RCC 7860 (cell line): ENCODE measurements around the gene XYLT1.

Experiments used
- DNase-seq: peaks from one replicate; pipeline ENCODE4 v3.0.0-alpha.2; 2015; ENCODE audit warnings: low spot score
- FAIRE-seq: peaks from 2 replicates; lab custom pipeline; 2012; peaks lifted over from hg19 to GRCh38; lab: Jason Lieb, UNC

Gene XYLT1

GRCh38 chr16:17133851-17134250, 336.9 kb downstream of the XYLT1 start:
- no peak for FAIRE-seq
- no peak for DNase-seq

- FAIRE-seq, result no peak
- DNase-seq, result no peak
These were observed 339.4 kb downstream of the XYLT1 start for GRCh38 chr16:17131351-17131750.

- FAIRE-seq (no peak), DNase-seq (no peak)
These were observed 340.0 kb downstream of the XYLT1 start for GRCh38 chr16:17130733-17131132.

- no peak for DNase-seq
- no peak for FAIRE-seq
These were observed 340.8 kb downstream of the XYLT1 start for GRCh38 chr16:17129971-17130370.

GRCh38 chr16:17128791-17129190, 342.0 kb downstream of the XYLT1 start:
- DNase-seq (no peak), FAIRE-seq (no peak)

- DNase-seq (no peak), FAIRE-seq (no peak)
These were observed 344.6 kb downstream of the XYLT1 start for GRCh38 chr16:17126156-17126555.

GRCh38 chr16:17125671-17126070, 345.1 kb downstream of the XYLT1 start:
- DNase-seq (no peak), FAIRE-seq (no peak)

- DNase-seq (no peak), FAIRE-seq (no peak)
These were observed 352.7 kb downstream of the XYLT1 start for GRCh38 chr16:17117906-17118577.

GRCh38 chr16:17116595-17117322, 354.0 kb downstream of the XYLT1 start:
- DNase-seq (no peak), FAIRE-seq (no peak)

- FAIRE-seq (no peak), DNase-seq (no peak)
These were observed 361.3 kb downstream of the XYLT1 start for GRCh38 chr16:17109413-17109812.

- FAIRE-seq (no peak), DNase-seq (no peak)
These were observed 362.2 kb downstream of the XYLT1 start for GRCh38 chr16:17108596-17108995.

- no peak for FAIRE-seq
These were observed 363.3 kb downstream of the XYLT1 start for GRCh38 chr16:17107450-17107849.

GRCh38 chr16:17106243-17106791, 364.4 kb downstream of the XYLT1 start:
- FAIRE-seq (no peak), DNase-seq (no peak)

More at GRCh38 chr16:17107450-17107849, 363.3 kb downstream of the XYLT1 start:
- DNase-seq, result no peak

- DNase-seq, result no peak
- no peak for FAIRE-seq
These were observed 365.4 kb downstream of the XYLT1 start for GRCh38 chr16:17105239-17105797.

- no peak for DNase-seq
- FAIRE-seq, result no peak
These were observed 366.1 kb downstream of the XYLT1 start for GRCh38 chr16:17104654-17105053.

- no peak for FAIRE-seq
These were observed 367.5 kb downstream of the XYLT1 start for GRCh38 chr16:17103216-17103615.

GRCh38 chr16:17101646-17102045, 369.1 kb downstream of the XYLT1 start:
- FAIRE-seq (no peak), DNase-seq (no peak)

More at GRCh38 chr16:17103216-17103615, 367.5 kb downstream of the XYLT1 start:
- DNase-seq, result no peak

- FAIRE-seq (no peak), DNase-seq (no peak)
These were observed 372.1 kb downstream of the XYLT1 start for GRCh38 chr16:17098685-17099084.

- FAIRE-seq, result no peak
- DNase-seq, result no peak
These were observed 386.6 kb downstream of the XYLT1 start for GRCh38 chr16:17084130-17084529.

- DNase-seq (no peak), FAIRE-seq (no peak)
These were observed 387.1 kb downstream of the XYLT1 start for GRCh38 chr16:17083628-17084027.

GRCh38 chr16:17082095-17082882, 388.5 kb downstream of the XYLT1 start:
- DNase-seq, result no peak
- FAIRE-seq, result no peak
